ENCODE data around the gene GOLM1. TPM values are rescaled to one million over a fixed set of nuclear protein-coding genes. Genes with fewer than 3 reads are reported as not detected.

Gene GOLM1
- total and polyA plus RNA-seq, 2 of the 4 experiments (the other 2 are of a cell fraction) = 54.8 to 59.2 TPM

- CTCF ChIA-PET = interaction anchor here (0.6 kb wide), 1 partner anchor 10 kb away, joined by 3 read pairs; no protein-coding TSS in a partner anchor
- Histone ChIP-seq H2AK9ac (replicated peaks; ENCODE audit: low read depth, low read length, poor library complexity) (no peak overlapping the region), H2AK5ac (ENCODE audit: low read depth, low read length) (no peak overlapping the region), H3K9me3 (ENCODE audit: control insufficient read depth, insufficient read depth, low read length) (no peaks in the 10 kb centered on the region), H3K4me1 (ENCODE audit: control insufficient read depth, insufficient read depth, low read length) (peaks cover 3% of the 10 kb centered on the region; the same call in 1 of the 2 replicates), H3K27ac (ENCODE audit: insufficient read depth, low read length) (no peak overlapping the region), H3K56ac (ENCODE audit: extremely low read depth, insufficient read depth, low read length) (no peak overlapping the region), H2AFZ (replicated peaks; ENCODE audit: low read length, poor library complexity) (no peak overlapping the region), H4K91ac (ENCODE audit: insufficient read depth, low read depth, low read length) (no peak overlapping the region), H2BK20ac (ENCODE audit: low read depth, low read length) (no peak overlapping the region), H3K14ac (replicated peaks; ENCODE audit: low read depth, low read length) (no peak overlapping the region), H3K79me1 (ENCODE audit: low read depth in 1 of 2, low read length in 2 of 2) (no peaks in the 10 kb centered on the region; a peak in 1 of 4 replicates), H3K18ac (ENCODE audit: low read depth, low read length) (no peak overlapping the region), H4K5ac (ENCODE audit: low read depth, low read length) (no peak overlapping the region), H2BK5ac (ENCODE audit: low read depth, low read length, poor library complexity, severe bottlenecking) (no peak overlapping the region), H3K23ac (ENCODE audit: low read depth, low read length) (no peak overlapping the region), H3K9me1 (ENCODE audit: insufficient read depth, low read length) (peaks cover 2% of the 10 kb centered on the region; the same call in 1 of the 2 replicates), H3K36me3 (ENCODE audit: control insufficient read depth, insufficient read depth, low read length) (no peaks in the 10 kb centered on the region), H3K4ac (ENCODE audit: low read depth, low read length) (no peak overlapping the region), H4K20me1 (ENCODE audit: insufficient read depth, low read length) (no peaks in the 10 kb centered on the region), H2BK15ac (ENCODE audit: low read depth, low read length) (no peak overlapping the region), H3K4me2 (ENCODE audit: low read depth, low read length) (no peak overlapping the region), H2BK120ac (ENCODE audit: low read depth, low read length) (no peak overlapping the region), H4K8ac (ENCODE audit: low read depth in 2 of 2, low read length in 2 of 2) (no peak overlapping the region), H3K4me3 (ENCODE audit: insufficient read depth, low read depth, low read length) (no peak overlapping the region), H3K27me3 (ENCODE audit: control insufficient read depth, insufficient read depth, low read length) (no peaks in the 10 kb centered on the region), H3K9ac (ENCODE audit: low read depth, low read length) (no peak overlapping the region)
- ATAC-seq (ENCODE audit: low read depth) (no peak), DNase-seq (no peak)
- POLR2A ChIA-PET (ENCODE audit: unreplicated experiment) = interaction anchor here (0.5 kb wide), 1 partner anchor 23 kb away, joined by 4 read pairs; no protein-coding TSS in a partner anchor
- BruUV-seq (replicated peaks) = no TSS peak
- in situ Hi-C loops (cut with MboI; ENCODE audit: low sequenced_read_pairs) = no loop called here
- dilution Hi-C loops (cut with HindIII; ENCODE audit: low sequenced_read_pairs, unreplicated experiment) = no loop called here
- 97% methylated on average over 9 of the region's 14 CpGs; no CpG with 5 or more reads in 1 of the 2 experiments for WGBS, 2 experiments (ENCODE audit: extremely low coverage in 2 of 2, insufficient read length in 1 of 2)
- intact Hi-C loops (cut with micrococcal nuclease) = loop anchor here (10.0 kb wide), 1 partner anchor 229 kb away; no protein-coding TSS in a partner anchor
- TF ChIP-seq RAD21 (IDR thresholded peaks at IDR 0.05; ENCODE audit: low read length) (no peak), CTCF (conservative IDR thresholded peaks at IDR 0.05; ENCODE audit: low read depth, low read length) (no peak), RCOR1 (IDR thresholded peaks at IDR 0.05; ENCODE audit: insufficient replicate concordance, low read length) (no peak), MAZ (IDR thresholded peaks at IDR 0.05; ENCODE audit: borderline replicate concordance, low read depth, low read length) (no peak), SMC3 (IDR thresholded peaks at IDR 0.05; ENCODE audit: low read depth, low read length) (no peak), CHD1 (IDR thresholded peaks at IDR 0.05; ENCODE audit: low read depth, low read length) (no peak), CEBPB (IDR thresholded peaks at IDR 0.05; ENCODE audit: low read depth, low read length) (no peak), ELK1 (IDR thresholded peaks at IDR 0.05; ENCODE audit: borderline replicate concordance, low read depth, low read length) (no peak), BHLHE40 (IDR thresholded peaks at IDR 0.05; ENCODE audit: low read depth, low read length) (no peak), USF2 (IDR thresholded peaks at IDR 0.05; ENCODE audit: low read depth, low read length) (no peak), MAFK (IDR thresholded peaks at IDR 0.05; ENCODE audit: low read depth, low read length) (no peak), RFX5 (IDR thresholded peaks at IDR 0.05; ENCODE audit: low read depth, low read length) (no peak)
These were observed 53.2 kb downstream of the GOLM1 start for GRCh38 chr9:86046071-86046636.

Data from IMR-90 (cell line).